Measurements from ENCODE around the gene PRM1. TPM values are rescaled to one million over a fixed set of nuclear protein-coding genes. Genes with fewer than 3 reads are reported as not detected.

The PRM1 gene
- total and polyA plus RNA-seq, 2 of the 13 experiments (the other 11 are each of a cell fraction or from before 2014, with no cell fraction given): not detected

GRCh38 chr16:11270602-11271162 lies 10.4 kb downstream of the PRM1 start (continued):
- TF ChIP-seq CENPBD1 (CRISPR knock-in tag; IDR thresholded peaks at IDR 0.05; ENCODE audit: borderline replicate concordance, low read depth) (no peak), BCL3 (CRISPR knock-in tag; IDR thresholded peaks at IDR 0.05) (no peak), KIAA2018 (CRISPR knock-in tag; IDR thresholded peaks at IDR 0.05; ENCODE audit: borderline replicate concordance) (no peak), ZFP62 (CRISPR knock-in tag; IDR thresholded peaks at IDR 0.05) (no peak), ZNF292 (CRISPR knock-in tag; IDR thresholded peaks at IDR 0.05; ENCODE audit: borderline replicate concordance, low read depth) (0 out of 2 replicates have a peak, but pooled peaks have one; percentile 31), ZC3H4 (CRISPR knock-in tag; IDR thresholded peaks at IDR 0.05; ENCODE audit: borderline replicate concordance) (no peak), NFYB (CRISPR knock-in tag; IDR thresholded peaks at IDR 0.05) (no peak), KLF15 (CRISPR knock-in tag; IDR thresholded peaks at IDR 0.05; ENCODE audit: borderline replicate concordance) (no peak), JUND (CRISPR knock-in tag; IDR thresholded peaks at IDR 0.05) (no peak)
- TF ChIP-seq, protein P1, sequence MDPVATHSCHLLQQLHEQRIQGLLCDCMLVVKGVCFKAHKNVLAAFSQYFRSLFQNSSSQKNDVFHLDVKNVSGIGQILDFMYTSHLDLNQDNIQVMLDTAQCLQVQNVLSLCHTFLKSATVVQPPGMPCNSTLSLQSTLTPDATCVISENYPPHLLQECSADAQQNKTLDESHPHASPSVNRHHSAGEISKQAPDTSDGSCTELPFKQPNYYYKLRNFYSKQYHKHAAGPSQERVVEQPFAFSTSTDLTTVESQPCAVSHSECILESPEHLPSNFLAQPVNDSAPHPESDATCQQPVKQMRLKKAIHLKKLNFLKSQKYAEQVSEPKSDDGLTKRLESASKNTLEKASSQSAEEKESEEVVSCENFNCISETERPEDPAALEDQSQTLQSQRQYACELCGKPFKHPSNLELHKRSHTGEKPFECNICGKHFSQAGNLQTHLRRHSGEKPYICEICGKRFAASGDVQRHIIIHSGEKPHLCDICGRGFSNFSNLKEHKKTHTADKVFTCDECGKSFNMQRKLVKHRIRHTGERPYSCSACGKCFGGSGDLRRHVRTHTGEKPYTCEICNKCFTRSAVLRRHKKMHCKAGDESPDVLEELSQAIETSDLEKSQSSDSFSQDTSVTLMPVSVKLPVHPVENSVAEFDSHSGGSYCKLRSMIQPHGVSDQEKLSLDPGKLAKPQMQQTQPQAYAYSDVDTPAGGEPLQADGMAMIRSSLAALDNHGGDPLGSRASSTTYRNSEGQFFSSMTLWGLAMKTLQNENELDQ (CRISPR knock-in tag; IDR thresholded peaks at IDR 0.05; ENCODE audit: borderline replicate concordance): no peak
- TF ChIP-seq, protein P2, sequence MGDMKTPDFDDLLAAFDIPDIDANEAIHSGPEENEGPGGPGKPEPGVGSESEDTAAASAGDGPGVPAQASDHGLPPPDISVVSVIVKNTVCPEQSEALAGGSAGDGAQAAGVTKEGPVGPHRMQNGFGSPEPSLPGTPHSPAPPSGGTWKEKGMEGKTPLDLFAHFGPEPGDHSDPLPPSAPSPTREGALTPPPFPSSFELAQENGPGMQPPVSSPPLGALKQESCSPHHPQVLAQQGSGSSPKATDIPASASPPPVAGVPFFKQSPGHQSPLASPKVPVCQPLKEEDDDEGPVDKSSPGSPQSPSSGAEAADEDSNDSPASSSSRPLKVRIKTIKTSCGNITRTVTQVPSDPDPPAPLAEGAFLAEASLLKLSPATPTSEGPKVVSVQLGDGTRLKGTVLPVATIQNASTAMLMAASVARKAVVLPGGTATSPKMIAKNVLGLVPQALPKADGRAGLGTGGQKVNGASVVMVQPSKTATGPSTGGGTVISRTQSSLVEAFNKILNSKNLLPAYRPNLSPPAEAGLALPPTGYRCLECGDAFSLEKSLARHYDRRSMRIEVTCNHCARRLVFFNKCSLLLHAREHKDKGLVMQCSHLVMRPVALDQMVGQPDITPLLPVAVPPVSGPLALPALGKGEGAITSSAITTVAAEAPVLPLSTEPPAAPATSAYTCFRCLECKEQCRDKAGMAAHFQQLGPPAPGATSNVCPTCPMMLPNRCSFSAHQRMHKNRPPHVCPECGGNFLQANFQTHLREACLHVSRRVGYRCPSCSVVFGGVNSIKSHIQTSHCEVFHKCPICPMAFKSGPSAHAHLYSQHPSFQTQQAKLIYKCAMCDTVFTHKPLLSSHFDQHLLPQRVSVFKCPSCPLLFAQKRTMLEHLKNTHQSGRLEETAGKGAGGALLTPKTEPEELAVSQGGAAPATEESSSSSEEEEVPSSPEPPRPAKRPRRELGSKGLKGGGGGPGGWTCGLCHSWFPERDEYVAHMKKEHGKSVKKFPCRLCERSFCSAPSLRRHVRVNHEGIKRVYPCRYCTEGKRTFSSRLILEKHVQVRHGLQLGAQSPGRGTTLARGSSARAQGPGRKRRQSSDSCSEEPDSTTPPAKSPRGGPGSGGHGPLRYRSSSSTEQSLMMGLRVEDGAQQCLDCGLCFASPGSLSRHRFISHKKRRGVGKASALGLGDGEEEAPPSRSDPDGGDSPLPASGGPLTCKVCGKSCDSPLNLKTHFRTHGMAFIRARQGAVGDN (CRISPR knock-in tag; IDR thresholded peaks at IDR 0.05): no peak
